ENCODE data around the gene FURIN.
A peak's percentile ranks its signal among the peaks of the same experiment; 100 is the strongest.
"Not testable (repeated sequence)": the region's sequence is repeated elsewhere in the genome, so short reads cannot be mapped to it uniquely, and the experiment has no call there.

FURIN gene

DNA sequence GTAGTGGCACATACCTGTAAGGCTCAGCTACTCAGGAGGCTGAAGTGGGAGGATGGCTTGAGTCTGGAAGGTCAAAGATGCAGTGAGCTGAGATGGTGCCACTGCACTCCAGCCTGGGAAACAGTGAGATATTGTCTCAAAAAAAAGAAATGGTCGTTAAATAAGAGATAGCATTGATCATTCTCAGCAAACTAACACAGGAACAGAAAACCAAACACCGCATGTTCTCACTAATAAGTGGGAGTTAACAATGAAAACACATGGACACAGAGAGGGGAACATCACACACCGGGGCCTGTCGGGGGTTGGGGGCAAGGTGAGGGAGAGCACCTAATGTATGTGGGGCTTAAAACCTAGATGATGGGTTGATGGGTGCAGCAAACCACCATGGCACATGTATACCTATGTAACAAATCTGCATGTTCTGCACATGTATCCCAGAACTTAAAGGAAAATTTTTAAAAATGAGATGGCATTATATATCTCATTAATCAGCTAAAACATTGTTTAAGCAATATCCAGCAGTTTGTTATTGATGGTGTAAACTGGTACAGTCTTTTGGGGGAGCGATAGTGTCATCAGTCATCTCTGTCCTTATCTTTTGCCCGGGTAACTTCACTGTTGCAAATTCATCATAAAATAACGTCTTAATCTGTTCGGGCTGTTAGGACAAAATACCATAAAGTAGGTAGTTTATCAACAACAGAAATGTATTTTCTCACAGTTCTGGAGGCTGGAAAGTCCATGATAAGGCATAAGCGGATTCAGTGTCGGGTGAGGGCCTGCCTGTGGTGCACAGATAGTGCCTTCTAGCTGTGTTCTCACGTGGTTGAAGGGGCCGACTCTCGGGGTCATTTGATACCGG lies 33.0 kb downstream of the FURIN start:
- Mint-ChIP-seq H3K27me3 (no peaks in the 10 kb centered on the region), H3K36me3 (ENCODE audit: low read depth) (peaks cover 56% of the 10 kb centered on the region), H3K4me3 (peak overlapping the region; percentile 76), H3K4me1 (ENCODE audit: low read depth) (peaks cover 70% of the 10 kb centered on the region), H3K27ac (peak overlapping the region; percentile 92), H3K9me3 (no peaks in the 10 kb centered on the region)
- intact Hi-C loops (cut with micrococcal nuclease): loop anchor here (2.0 kb wide), 1 partner anchor 33 kb away; the partner anchor contains the start of gene UNC45A

DNA sequence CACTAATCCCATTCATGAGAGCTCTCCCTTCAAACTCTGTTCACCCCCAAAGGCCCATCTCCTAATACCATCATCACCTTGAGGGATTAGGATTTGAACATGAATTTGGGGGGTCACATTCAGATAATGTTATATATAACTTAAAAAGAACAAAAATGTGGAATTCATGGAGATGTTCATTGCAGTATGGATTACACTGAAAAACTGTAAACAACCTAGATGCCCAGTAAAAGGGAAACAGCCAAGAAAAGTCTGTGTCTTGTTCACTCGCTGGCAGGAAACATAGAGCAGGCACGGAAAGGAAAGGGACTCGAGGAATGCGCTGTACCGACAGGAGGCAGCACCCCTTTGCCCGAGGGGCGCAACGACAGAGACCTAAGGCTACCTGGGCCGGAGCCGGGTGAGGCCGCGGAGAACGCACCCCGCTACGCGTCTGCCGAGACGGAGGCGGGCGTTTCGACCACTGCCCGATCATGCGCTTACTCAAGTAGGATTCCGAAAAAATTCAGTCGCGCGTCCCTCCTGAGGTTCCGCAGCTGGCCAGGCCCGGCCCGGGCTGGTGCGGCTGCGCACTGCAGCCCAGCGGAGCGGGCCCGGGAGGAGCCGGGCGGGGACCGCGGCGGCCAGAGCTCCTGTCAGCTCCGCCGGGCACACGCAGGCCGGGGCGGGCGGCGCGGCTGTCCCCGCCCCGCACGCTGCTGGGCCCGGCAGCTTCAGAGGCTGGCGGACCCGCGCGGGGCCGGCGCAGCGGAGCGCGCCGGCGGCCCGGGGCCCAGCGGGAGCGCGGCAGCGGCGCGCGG lies 33.9 kb downstream of the FURIN start:
- peaks cover 57% of the 10 kb centered on the region for H3K36me3 Mint-ChIP-seq (ENCODE audit: low read depth)
- peak overlapping the region; percentile 76 for H3K4me3 Mint-ChIP-seq
- no peaks in the 10 kb centered on the region for H3K9me3 Mint-ChIP-seq
- H3K27ac Mint-ChIP-seq: peak overlapping the region; percentile 92
- peaks cover 64% of the 10 kb centered on the region for H3K4me1 Mint-ChIP-seq (ENCODE audit: low read depth)
- intact Hi-C loops (cut with micrococcal nuclease): loop anchor here (2.0 kb wide), 1 partner anchor 33 kb away; the partner anchor contains the start of gene UNC45A
- H3K27me3 Mint-ChIP-seq: no peaks in the 10 kb centered on the region

DNA sequence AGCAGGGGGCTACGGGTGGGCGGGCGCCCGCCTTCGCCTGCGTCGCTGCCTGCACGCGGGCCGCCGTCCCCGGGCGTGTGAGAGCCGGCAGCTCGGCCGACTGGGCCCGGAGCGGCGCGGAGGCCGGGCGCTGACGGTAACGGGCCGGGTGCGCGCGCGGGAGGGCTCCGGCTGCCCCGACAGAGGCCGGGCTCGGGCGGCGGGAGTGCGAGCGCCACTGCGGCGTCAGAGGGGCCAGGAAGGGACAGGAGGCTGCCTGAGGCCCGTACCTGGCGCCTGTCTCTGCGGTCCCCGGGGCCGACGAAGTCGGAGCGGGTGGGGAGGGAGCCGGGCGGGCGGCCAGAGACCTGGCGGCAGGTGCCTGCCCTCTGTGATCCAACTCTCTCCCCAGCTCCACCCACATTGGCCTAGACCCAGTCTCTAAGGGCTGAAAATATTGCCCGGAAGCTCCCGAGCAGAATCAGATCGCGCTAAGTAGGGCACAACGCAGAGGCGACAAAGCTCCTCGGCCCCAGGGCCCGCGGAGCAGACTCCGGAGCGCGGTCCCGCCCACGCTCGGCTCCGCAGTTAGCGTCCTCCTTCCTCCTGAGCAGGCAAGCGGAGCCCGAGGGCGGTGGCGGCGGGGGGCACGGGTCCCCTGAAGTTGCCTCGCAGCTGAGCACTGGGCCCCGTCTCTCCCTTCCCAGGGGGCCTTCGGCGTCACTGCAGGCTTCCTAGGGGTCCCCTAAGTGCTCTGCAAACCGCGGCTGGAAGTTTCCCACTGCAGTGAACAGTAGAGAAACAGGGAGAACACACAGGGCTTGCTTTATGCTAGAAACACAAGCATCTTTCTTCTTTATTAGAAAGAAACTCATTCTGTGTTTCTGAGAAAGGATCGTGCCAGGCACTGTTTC lies 34.7 kb downstream of the FURIN start, which contains the start of gene MAN2A2:
Gene MAN2A2, plus strand, starts transcription at position 463 of the 893 bp plus-strand sequence. CDS start 906 bp downstream, outside the sequence.
- Mint-ChIP-seq H3K27me3 (no peaks in the 10 kb centered on the region), H3K9me3 (no peaks in the 10 kb centered on the region), H3K36me3 (ENCODE audit: low read depth) (peaks cover 57% of the 10 kb centered on the region), H3K4me3 (peak within 1 kb of the TSS; percentile 90), H3K27ac (peak within 1 kb of the TSS; percentile 92), H3K4me1 (ENCODE audit: low read depth) (peaks cover 58% of the 10 kb centered on the region)
- intact Hi-C loops (cut with micrococcal nuclease): loop anchor here (2.0 kb wide), 1 partner anchor 32 kb away; the partner anchor contains the start of gene UNC45A

DNA sequence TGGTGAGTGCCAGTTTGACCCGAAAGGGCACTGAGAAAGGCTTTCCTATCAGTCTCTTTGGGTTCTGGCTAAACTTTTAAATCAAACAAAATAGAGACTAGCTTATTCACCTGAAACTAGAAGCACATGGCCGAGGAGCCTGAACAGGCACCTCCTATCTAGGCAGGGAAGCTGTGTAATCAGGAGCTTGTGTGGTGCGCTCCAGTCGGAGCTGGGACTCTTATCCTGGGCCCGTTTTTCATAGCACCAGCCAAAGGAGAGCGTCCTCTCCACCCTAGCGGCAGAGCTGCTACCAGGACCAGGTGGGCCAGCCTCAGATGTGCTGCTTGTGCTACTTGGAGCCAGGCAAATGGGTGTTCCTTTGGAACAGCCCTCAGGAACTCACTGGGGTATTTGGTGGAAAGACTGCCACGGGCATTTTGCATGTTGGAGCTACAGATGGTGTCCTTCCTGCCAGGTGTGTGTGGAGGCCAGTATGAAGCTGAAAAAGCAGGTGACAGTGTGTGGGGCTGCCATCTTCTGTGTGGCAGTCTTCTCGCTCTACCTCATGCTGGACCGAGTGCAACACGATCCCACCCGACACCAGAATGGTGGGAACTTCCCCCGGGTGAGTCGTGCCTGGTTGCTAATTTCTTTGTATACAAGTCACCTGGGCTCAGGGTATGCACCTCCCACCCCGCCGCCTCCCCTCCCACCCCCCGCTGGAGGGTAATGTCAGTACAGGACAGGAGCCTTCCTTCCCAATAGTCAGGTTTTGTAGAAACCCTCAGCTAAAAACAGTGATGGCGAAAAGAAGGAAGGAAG lies 35.5 kb downstream of the FURIN start:
- H3K4me3 Mint-ChIP-seq: peak overlapping the region; percentile 90
- peak overlapping the region; percentile 92 for H3K27ac Mint-ChIP-seq
- no peaks in the 10 kb centered on the region for H3K27me3 Mint-ChIP-seq
- H3K4me1 Mint-ChIP-seq (ENCODE audit: low read depth): peaks cover 51% of the 10 kb centered on the region
- intact Hi-C loops (cut with micrococcal nuclease): loop anchor here (2.0 kb wide), 1 partner anchor 31 kb away; the partner anchor contains the start of gene UNC45A
- H3K9me3 Mint-ChIP-seq: no peaks in the 10 kb centered on the region
- peaks cover 55% of the 10 kb centered on the region for H3K36me3 Mint-ChIP-seq (ENCODE audit: low read depth)

DNA sequence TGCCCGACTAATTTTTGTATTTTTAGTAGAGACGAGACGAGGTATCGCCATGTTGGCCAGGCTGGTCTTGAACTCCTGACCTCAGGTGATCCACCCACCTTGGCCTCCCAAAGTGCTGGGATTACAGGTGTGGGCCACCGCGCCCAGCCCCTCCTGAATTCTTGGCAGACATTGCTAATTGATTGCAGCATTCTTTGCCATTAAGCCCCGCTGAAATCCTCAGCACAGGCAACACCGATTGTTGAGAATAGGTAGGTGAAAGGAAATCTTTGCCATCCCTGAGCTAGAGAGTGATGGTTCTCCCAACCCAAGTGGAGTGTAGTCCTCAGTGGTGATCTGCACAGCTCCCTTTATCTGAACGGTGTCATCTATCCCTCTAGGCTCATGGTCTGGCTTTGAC lies 36.4 kb downstream of the FURIN start:
- Mint-ChIP-seq H3K4me3 (no peak overlapping the region), H3K9me3 (no peaks in the 10 kb centered on the region), H3K27me3 (no peaks in the 10 kb centered on the region), H3K27ac (no peak overlapping the region), H3K36me3 (ENCODE audit: low read depth) (peaks cover 62% of the 10 kb centered on the region), H3K4me1 (ENCODE audit: low read depth) (peaks cover 45% of the 10 kb centered on the region)
- intact Hi-C loops (cut with micrococcal nuclease): no loop called here

DNA sequence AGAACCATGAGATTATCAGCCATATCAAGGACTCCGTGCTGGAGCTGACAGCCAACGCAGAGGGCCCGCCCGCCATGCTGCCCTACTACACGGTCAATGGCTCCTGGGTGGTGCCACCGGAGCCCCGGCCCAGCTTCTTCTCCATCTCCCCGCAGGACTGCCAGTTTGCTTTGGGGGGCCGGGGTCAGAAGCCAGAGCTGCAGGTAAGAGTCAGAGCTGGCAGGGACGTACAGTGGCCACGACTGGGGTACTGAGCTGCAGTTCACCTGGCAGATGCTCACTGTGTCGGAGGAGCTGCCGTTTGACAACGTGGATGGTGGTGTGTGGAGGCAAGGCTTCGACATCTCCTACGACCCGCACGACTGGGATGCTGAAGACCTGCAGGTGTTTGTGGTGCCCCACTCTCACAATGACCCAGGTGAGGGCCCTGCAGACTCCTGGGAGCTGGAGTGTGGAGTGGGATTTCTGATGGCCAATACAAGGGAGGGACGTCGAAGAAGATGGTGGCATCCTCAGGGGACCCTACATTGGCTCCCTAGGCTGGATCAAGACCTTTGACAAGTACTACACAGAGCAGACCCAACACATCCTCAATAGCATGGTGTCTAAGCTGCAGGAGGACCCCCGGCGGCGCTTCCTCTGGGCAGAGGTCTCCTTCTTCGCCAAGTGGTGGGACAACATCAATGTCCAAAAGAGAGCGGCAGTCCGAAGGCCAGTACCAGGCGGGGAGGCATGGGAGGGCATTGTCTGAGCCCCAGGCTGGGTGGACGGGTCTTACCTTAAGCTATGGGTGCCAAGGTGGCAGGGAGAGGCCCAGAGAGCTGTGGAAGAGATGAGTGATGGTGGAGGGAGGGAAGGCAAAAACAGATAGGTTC lies 37.2 kb downstream of the FURIN start:
- Mint-ChIP-seq H3K36me3 (ENCODE audit: low read depth) (peaks cover 70% of the 10 kb centered on the region), H3K27ac (no peak overlapping the region), H3K4me1 (ENCODE audit: low read depth) (peaks cover 39% of the 10 kb centered on the region), H3K27me3 (no peaks in the 10 kb centered on the region), H3K9me3 (no peaks in the 10 kb centered on the region), H3K4me3 (no peak overlapping the region)
- intact Hi-C loops (cut with micrococcal nuclease): no loop called here

DNA sequence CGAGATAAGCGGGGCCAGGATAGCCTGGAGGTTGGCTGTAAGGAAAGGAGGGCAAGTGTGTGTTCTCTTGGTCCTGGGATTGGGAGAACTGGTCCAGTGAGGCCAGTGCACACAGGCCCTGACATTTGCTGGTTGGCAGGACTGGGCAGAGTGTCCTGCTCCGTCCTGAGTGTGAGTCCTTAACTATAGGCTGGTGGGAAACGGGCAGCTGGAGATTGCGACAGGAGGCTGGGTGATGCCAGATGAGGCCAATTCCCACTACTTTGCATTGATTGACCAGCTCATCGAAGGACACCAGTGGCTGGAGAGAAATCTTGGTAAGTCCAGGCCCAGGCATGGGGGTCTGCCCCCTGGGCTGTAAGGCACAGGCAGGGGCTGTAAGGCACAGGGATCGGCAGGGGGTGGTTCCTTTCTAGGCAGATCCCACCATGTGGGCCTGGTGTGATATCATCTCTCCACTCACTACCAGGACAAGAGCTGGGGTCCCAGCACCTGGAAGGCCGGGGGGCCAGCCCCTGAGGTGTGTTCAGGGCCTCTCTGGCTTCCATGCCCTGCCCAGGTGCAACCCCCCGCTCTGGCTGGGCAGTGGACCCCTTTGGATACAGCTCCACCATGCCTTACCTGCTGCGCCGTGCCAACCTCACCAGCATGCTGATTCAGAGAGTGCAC lies 37.9 kb downstream of the FURIN start:
- Mint-ChIP-seq H3K36me3 (ENCODE audit: low read depth) (peaks cover 78% of the 10 kb centered on the region), H3K9me3 (no peaks in the 10 kb centered on the region), H3K4me1 (ENCODE audit: low read depth) (peaks cover 34% of the 10 kb centered on the region), H3K4me3 (no peak overlapping the region), H3K27ac (no peak overlapping the region), H3K27me3 (no peaks in the 10 kb centered on the region)
- intact Hi-C loops (cut with micrococcal nuclease): no loop called here

DNA sequence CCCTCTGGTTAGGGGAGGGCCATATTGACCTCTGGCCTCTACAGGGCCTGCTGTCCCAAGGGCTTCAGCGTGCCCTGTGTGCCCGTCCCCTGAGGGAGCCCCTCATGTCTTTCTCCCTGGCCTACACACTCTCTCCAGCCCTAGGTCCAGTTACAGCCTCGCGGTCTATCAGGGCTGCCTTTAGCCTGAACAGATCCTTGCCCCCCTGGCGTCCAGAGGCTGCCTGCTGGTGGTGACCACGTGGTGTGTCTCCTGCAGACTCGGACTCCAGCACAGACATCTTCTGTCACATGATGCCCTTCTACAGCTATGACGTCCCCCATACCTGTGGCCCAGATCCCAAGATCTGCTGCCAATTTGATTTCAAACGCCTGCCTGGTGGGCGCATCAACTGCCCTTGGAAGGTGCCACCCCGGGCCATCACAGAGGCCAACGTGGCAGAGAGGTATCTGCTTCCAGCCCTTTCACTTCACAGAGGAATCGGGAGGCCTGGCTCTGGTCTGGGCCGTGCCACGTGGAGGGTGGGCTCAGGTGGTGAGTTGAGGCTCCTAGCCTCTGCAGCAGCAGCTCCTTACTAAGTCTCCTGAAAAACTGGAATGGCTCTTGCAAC lies 38.8 kb downstream of the FURIN start:
- H3K36me3 Mint-ChIP-seq (ENCODE audit: low read depth): peaks cover 87% of the 10 kb centered on the region
- H3K27ac Mint-ChIP-seq: no peak overlapping the region
- no peak overlapping the region for H3K4me3 Mint-ChIP-seq
- no peaks in the 10 kb centered on the region for H3K9me3 Mint-ChIP-seq
- peaks cover 30% of the 10 kb centered on the region for H3K4me1 Mint-ChIP-seq (ENCODE audit: low read depth)
- H3K27me3 Mint-ChIP-seq: no peaks in the 10 kb centered on the region
- intact Hi-C loops (cut with micrococcal nuclease): no loop called here

DNA sequence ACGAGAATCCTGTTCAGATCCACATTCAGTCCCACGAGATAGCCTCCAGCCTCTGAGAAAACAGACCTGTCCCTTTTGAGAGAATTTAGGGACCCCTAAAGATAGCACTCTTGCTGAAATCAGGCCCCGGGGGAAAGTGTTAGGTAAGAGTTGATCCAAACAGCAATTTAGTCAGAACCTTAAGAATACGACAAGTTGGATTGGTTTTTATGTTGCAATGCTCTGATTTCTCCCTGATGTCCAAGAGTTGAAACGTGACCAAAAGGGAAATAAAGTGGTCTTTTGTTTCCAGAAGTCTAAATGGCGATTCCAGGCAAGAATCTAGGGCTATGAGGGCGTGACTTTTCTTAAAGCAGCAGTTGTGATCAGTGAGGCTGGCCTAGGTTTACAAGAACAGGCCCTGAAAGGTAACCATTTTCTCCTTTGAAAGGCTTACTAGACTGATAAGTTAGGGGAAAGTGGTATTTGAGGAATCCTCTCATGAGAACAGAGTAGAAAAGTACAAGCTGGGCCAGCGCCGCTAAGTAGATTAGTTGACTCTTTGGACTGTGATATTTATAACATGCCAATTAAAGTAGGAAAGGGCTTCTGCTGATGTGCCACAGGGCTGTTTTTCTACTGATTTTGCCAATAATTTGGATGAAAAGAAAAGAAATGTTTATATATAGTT lies 39.6 kb downstream of the FURIN start:
- H3K36me3 Mint-ChIP-seq (ENCODE audit: low read depth): peaks cover 95% of the 10 kb centered on the region
- H3K4me1 Mint-ChIP-seq (ENCODE audit: low read depth): peaks cover 38% of the 10 kb centered on the region
- H3K4me3 Mint-ChIP-seq: no peak overlapping the region
- H3K27ac Mint-ChIP-seq: no peak overlapping the region
- intact Hi-C loops (cut with micrococcal nuclease): no loop called here
- H3K27me3 Mint-ChIP-seq: no peaks in the 10 kb centered on the region
- no peaks in the 10 kb centered on the region for H3K9me3 Mint-ChIP-seq

DNA sequence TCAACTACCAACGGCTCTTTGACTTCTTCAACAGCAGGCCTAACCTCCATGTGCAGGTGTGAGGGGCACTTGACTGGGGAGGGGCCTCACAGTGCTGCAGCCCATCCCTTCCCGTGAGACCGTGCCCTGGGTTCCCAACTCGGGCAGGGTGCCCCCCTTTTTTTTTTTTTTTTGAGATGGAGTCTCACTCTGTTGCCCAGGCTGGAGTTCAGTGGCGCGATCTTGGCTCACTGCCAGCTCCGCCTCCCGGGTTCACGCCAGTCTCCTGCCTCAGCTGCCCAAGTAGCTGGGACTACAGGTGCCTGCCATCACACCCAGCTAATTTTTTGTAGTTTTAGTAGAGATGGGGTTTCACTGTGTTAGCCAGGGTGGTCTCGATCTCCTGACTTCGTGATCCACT lies 41.1 kb downstream of the FURIN start:
- H3K9me3 Mint-ChIP-seq; H3K4me3 Mint-ChIP-seq; intact Hi-C loops (cut with micrococcal nuclease); H3K27ac Mint-ChIP-seq; H3K27me3 Mint-ChIP-seq: not testable (repeated sequence)
- H3K36me3 Mint-ChIP-seq (ENCODE audit: low read depth): peaks cover 97% of the 10 kb centered on the region
- peaks cover 43% of the 10 kb centered on the region for H3K4me1 Mint-ChIP-seq (ENCODE audit: low read depth)

DNA sequence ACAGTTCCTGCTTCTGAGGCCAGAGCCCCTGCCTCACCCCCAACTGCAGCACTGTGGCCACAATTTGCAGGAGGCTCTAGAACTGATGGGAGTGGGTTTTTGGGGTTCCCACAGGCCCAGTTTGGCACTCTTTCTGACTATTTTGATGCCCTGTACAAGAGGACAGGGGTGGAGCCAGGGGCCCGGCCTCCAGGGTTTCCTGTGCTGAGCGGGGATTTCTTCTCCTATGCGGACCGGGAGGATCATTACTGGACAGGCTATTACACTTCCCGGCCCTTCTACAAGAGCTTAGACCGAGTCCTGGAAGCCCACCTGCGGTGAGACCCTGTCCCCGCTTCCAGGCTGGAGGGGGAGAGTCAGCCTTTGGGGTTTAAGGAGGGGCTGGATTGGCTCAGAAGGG lies 41.6 kb downstream of the FURIN start:
- peaks cover 97% of the 10 kb centered on the region for H3K36me3 Mint-ChIP-seq (ENCODE audit: low read depth)
- no peak overlapping the region for H3K27ac Mint-ChIP-seq
- H3K27me3 Mint-ChIP-seq: no peaks in the 10 kb centered on the region
- no peak overlapping the region for H3K4me3 Mint-ChIP-seq
- intact Hi-C loops (cut with micrococcal nuclease): no loop called here
- peaks cover 48% of the 10 kb centered on the region for H3K4me1 Mint-ChIP-seq (ENCODE audit: low read depth)
- no peaks in the 10 kb centered on the region for H3K9me3 Mint-ChIP-seq

All from dendritic cell treated with granulocyte-macrophage colony-stimulating factor and Interleukin-4, amounts not matched to agents 40 ng/mL and 50 ng/mL, for 4 days (primary cell).